BLaER1 (cell line): Measurements from ENCODE around the gene GSK3B.
"Not testable (repeated sequence)": the region's sequence is repeated elsewhere in the genome, so short reads cannot be mapped to it uniquely, and the experiment has no call there.

Source experiments
- H3K27ac ChIP-seq: shearing (Covaris generic); formaldehyde crosslinking; 2 replicates; pipeline ENCODE4 v1.8.1; 2022
- H3K27me3 ChIP-seq: shearing (Covaris generic); formaldehyde crosslinking; 2 replicates; pipeline ENCODE4 v1.8.1; 2022
- H3K36me3 ChIP-seq: shearing (Covaris generic); formaldehyde crosslinking; 2 replicates; pipeline ENCODE4 v1.8.1; 2022
- H3K4me1 ChIP-seq: shearing (Covaris generic); formaldehyde crosslinking; 2 replicates; pipeline ENCODE4 v1.8.1; 2022
- H3K4me2 ChIP-seq: shearing (Covaris generic); formaldehyde crosslinking; 2 replicates; pipeline ENCODE4 v1.8.1; 2022
- H3K4me3 ChIP-seq: shearing (Covaris generic); formaldehyde crosslinking; 2 replicates; pipeline ENCODE4 v1.8.1; 2022
- H3K9ac ChIP-seq: shearing (Covaris generic); formaldehyde crosslinking; 2 replicates; pipeline ENCODE4 v1.8.1; 2022
- H3K9me3 ChIP-seq: shearing (Covaris generic); formaldehyde crosslinking; 2 replicates; pipeline ENCODE4 v1.8.1; 2022
- H4K20me1 ChIP-seq: shearing (Covaris generic); formaldehyde crosslinking; 2 replicates; pipeline ENCODE4 v1.8.1; 2022
- Cebpa-rat ChIP-seq: shearing (Covaris generic); IDR thresholded peaks from 2 replicates; pipeline ENCODE4 v1.8.1; 2022

The GSK3B gene

DNA sequence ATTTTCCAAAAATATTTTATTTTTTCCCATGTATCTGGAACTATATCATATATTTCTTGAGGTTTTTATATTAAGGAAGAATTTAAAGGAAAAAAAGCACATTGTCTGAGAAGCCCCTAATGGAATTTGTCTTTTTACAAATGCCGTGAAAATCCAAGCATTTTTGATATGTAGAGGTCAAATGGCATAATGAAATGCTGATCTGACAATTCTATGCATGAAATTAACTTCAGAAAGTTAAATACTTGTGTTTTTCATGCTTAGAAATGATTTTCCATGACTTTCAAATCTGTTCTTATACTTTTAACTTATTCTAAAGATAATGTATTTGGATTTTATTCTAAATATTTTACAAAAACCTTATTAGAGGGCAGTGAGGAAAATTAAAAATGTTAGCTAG lies 193.1 kb downstream of the GSK3B start:
- no peak for TF ChIP-seq Cebpa-rat
- no peak overlapping the region for H3K9ac ChIP-seq
- 0 out of 2 replicates have a peak, but pooled peaks cover 9% of the 10 kb centered on the region for H3K36me3 ChIP-seq
- no peak overlapping the region for H3K27ac ChIP-seq
- no peaks in the 10 kb centered on the region for H4K20me1 ChIP-seq
- H3K4me1 ChIP-seq = no peaks in the 10 kb centered on the region
- H3K9me3 ChIP-seq = no peaks in the 10 kb centered on the region
- no peak overlapping the region for H3K4me3 ChIP-seq
- H3K4me2 ChIP-seq = no peak overlapping the region
- H3K27me3 ChIP-seq = no peaks in the 10 kb centered on the region

DNA sequence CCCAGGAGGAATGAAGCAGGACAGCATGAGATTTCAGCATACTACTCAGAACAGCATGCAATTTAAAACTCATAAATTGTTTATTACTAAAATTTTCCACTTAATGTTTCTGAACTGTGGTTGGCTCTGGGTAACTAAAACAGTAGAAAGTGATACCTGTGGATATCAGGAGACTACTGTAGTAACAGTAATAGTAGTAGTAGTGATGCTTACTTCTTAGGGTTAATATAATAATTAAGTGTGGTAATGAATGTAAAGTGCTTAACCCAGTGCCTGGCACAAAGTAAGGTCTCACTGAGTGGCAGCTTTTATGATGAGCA lies 195.1 kb downstream of the GSK3B start:
- Histone ChIP-seq H3K36me3 (0 out of 2 replicates have a peak, but pooled peaks cover 9% of the 10 kb centered on the region), H3K4me2 (no peak overlapping the region), H4K20me1 (no peaks in the 10 kb centered on the region), H3K4me3 (no peak overlapping the region), H3K27ac (no peak overlapping the region), H3K9ac (no peak overlapping the region), H3K9me3 (no peaks in the 10 kb centered on the region), H3K27me3 (no peaks in the 10 kb centered on the region), H3K4me1 (no peaks in the 10 kb centered on the region)
- no peak for TF ChIP-seq Cebpa-rat

DNA sequence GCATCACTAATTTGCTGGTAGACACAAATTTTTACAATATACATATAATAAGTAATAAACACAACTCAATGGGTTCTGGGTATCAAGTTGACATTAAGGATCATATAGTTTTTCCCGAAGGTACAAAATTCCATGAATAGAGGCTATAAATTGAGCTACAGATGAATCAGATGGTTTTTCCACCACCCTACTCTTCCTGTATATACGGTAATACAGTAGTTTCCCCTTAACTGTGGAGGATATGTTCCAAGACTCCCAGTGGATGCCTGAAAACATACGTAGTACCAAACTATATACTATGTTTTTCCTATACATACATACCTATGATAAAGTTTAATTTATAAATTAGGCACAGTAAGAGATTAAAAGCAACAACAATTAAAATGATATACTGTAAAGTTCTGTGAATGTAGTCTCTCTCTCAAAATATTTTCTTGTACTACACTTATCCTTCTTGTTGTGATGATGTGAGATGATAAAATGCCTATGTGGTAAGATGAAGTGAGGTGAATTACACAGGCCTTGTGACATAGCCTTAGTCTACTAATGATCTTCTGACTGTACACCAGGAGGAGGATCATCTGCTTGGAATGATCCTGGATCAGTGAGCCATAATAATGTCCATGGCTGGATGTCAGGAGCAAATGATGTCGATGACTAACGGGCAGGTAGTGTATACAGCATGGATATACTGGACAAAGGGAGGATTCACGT lies 195.6 kb downstream of the GSK3B start:
- no peaks in the 10 kb centered on the region for H3K9me3 ChIP-seq
- H3K36me3 ChIP-seq = 0 out of 2 replicates have a peak, but pooled peaks cover 9% of the 10 kb centered on the region
- H3K4me2 ChIP-seq = no peak overlapping the region
- no peaks in the 10 kb centered on the region for H4K20me1 ChIP-seq
- no peak for TF ChIP-seq Cebpa-rat
- H3K4me1 ChIP-seq = no peaks in the 10 kb centered on the region
- H3K4me3 ChIP-seq = no peak overlapping the region
- no peak overlapping the region for H3K27ac ChIP-seq
- H3K27me3 ChIP-seq = no peaks in the 10 kb centered on the region
- H3K9ac ChIP-seq = no peak overlapping the region

DNA sequence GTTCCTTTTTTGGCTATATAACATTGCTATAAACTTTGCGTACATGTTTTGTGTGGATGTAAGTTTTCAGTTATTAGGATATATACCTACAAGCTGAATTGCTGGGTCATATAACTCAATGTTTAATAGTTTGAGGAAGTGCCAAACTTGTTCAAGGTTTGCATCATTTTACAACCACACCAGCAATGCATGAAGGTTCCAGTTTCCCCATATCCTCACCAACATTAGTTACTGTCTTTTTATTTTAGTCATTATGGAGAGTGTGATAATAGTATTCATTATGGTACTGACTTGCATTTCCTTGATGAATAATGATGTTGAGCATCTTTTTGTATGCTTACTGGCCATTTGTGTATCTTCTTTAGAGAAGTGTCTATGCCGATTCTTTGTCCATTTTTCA lies 200.1 kb downstream of the GSK3B start:
- Histone ChIP-seq H3K36me3 (no peaks in the 10 kb centered on the region), H3K4me1 (no peaks in the 10 kb centered on the region), H3K9ac (no peak overlapping the region), H3K27me3 (no peaks in the 10 kb centered on the region), H4K20me1 (no peaks in the 10 kb centered on the region), H3K4me3 (no peak overlapping the region), H3K9me3 (peaks cover 5% of the 10 kb centered on the region), H3K27ac (no peak overlapping the region), H3K4me2 (no peak overlapping the region)
- no peak for TF ChIP-seq Cebpa-rat

DNA sequence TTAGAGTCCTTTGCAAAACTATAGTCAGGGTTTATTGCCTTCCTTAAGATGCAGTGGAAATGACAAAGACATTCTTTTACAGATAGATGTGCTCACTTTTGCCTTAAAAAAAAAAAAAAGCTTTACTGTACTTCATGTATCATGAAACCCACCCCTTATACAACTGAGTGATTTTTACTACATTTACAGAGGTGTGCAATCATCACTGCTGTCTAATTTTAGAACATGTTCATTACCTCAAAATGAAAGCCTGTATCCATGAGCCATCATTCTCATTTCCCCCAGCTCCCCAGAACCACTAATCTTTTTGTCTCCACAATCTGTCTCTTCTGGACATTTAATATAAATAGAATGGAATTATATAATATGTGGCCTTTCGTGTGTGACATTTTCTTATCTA lies 200.5 kb downstream of the GSK3B start:
- H3K4me1 ChIP-seq = no peaks in the 10 kb centered on the region
- H3K4me2 ChIP-seq = no peak overlapping the region
- no peaks in the 10 kb centered on the region for H3K27me3 ChIP-seq
- no peak overlapping the region for H3K27ac ChIP-seq
- no peaks in the 10 kb centered on the region for H4K20me1 ChIP-seq
- no peak for TF ChIP-seq Cebpa-rat
- H3K36me3 ChIP-seq = no peaks in the 10 kb centered on the region; the same call in 1 of the 2 replicates
- peaks cover 9% of the 10 kb centered on the region for H3K9me3 ChIP-seq
- H3K9ac ChIP-seq = no peak overlapping the region
- H3K4me3 ChIP-seq = no peak overlapping the region

DNA sequence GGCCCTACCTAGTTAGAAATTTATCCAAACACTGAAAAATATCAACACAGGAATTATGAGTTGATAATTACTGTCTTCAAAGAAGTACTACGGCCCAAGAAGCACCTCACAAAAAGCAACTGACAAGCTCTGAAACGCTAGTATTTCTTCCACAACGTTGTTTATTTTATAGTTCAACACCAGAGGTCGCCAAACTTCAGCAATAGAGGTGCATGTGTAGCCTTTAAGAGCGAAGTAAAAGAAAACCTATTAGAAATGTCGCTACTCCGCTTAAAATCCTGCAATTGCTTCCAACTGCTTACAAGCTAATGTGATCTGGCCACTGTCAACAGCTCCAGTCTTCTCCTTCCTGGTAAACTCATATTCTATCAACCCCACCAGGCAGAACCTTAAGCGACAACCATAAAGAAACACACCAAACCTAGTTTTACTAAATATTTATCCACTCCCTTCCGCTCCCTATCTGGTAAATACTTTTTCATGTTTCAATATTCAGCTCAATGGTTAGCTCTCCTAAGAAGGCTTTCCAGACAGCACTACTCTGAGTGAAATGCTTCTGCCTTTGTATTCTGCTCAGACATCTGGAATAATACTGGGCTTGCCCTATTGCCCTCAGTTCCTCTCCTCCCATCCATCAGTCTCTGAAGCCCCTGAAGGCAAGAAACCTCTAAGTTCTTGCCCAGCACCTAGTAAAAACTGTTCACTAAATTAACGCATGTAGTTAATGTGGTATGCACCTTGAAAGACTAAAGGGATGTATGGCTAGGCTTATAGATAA lies 202.1 kb downstream of the GSK3B start:
- peaks cover 24% of the 10 kb centered on the region for H3K9me3 ChIP-seq
- no peak overlapping the region for H3K9ac ChIP-seq
- no peak overlapping the region for H3K4me3 ChIP-seq
- H3K4me1 ChIP-seq = no peaks in the 10 kb centered on the region
- H3K27me3 ChIP-seq = no peaks in the 10 kb centered on the region
- H4K20me1 ChIP-seq = no peaks in the 10 kb centered on the region
- no peak overlapping the region for H3K27ac ChIP-seq
- no peak for TF ChIP-seq Cebpa-rat
- H3K36me3 ChIP-seq = no peaks in the 10 kb centered on the region; the same call in 1 of the 2 replicates
- no peak overlapping the region for H3K4me2 ChIP-seq

DNA sequence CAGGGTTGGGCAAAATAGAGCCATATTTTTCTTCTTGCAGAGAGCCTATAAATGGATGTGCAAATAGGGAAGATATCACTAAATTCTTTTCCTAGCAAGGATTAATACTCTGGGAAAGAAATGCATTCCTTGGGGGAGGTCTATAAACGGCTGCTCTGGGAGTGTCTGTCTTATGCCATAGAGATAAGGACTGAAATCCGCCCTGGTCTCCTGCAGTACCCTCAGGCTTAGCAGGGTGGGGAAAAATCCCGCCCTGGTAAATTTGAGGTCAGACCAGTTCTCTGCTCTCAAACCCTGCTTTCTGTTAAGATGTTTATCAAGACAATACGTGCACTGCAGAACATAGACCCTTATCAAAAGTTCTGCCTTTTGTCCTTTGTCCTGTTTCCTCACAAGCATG lies 205.6 kb downstream of the GSK3B start:
- not testable (repeated sequence) for H3K27me3 ChIP-seq, H3K4me1 ChIP-seq, H4K20me1 ChIP-seq, H3K36me3 ChIP-seq, H3K4me3 ChIP-seq, H3K9ac ChIP-seq, H3K4me2 ChIP-seq, H3K27ac ChIP-seq
- peaks cover 42% of the 10 kb centered on the region for H3K9me3 ChIP-seq

DNA sequence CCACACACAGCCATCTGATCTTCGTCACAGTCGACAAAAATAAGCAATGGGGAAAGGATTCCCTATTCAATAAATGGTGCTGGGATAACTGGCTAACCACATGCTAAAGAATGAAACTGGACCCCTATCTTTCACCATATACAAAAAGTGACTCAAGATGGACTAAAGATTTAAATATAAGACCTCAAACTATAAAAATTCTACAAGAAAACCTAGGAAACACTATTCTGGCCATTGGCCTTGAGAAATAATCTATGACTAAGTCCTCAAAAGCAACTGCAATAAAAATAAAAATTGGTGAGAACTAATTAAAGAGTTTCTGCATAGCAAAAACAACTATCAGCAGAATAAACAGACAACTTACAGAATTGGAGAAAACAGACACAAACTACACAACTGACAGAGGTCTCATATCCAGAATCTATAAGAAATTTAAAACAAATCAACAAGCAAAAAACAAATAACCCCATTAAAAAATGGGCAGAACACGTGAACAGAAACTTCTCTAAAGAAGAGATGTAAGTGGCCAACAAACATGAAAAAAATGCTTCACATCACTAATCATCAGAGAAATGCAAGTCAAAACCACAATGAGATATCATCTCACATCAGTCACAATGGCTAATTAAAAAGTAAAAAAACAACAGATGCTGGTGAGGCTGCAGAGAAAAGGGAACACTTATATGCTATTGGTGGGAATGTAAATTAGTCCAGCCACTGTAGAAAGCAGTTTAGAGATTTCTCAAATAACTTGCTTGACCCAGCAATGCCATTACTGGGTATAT lies 208.3 kb downstream of the GSK3B start:
- Histone ChIP-seq H3K36me3 (peaks cover 8% of the 10 kb centered on the region; the same call in 1 of the 2 replicates), H3K4me2 (no peak overlapping the region), H3K4me1 (no peaks in the 10 kb centered on the region), H4K20me1 (no peaks in the 10 kb centered on the region), H3K9me3 (peaks cover 42% of the 10 kb centered on the region), H3K27me3 (no peaks in the 10 kb centered on the region), H3K4me3 (no peak overlapping the region), H3K27ac (no peak overlapping the region), H3K9ac (no peak overlapping the region)
- TF ChIP-seq Cebpa-rat = no peak

DNA sequence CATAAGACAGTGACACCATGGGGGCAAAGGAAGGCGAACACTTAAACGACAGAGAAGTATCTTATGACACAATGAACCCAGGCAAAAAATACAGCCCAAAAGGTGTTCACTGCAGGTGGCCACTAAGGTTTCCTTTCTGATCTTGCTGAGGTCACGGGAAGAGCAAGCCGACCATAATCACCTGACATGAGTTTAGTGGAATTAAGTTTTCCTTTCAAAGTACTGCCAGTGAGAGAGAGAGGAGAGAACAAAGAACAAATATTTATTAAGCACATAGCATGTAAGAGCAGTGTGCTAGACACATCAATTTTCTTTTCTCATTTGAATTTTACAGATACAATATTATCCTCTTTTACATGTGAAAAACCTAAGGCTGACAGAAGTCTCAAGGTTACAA lies 210.1 kb downstream of the GSK3B start:
- Histone ChIP-seq H3K4me3 (no peak overlapping the region), H3K27me3 (no peaks in the 10 kb centered on the region), H3K27ac (no peak overlapping the region), H3K36me3 (peaks cover 8% of the 10 kb centered on the region; the same call in 1 of the 2 replicates), H3K9me3 (peaks cover 37% of the 10 kb centered on the region), H3K4me1 (no peaks in the 10 kb centered on the region), H3K9ac (no peak overlapping the region), H4K20me1 (no peaks in the 10 kb centered on the region), H3K4me2 (no peak overlapping the region)
- no peak for TF ChIP-seq Cebpa-rat
